Sciatic nerve (tissue), 2 donors: ENCODE data around the gene NOXA1. TPM values are rescaled to one million over a fixed set of nuclear protein-coding genes. Genes with fewer than 3 reads are reported as not detected.
"Not testable (repeated sequence)": the region's sequence is repeated elsewhere in the genome, so short reads cannot be mapped to it uniquely, and the experiment has no call there.

Source experiments
- ATAC-seq: fragments of 200-7000 bp; cut with Tn5 transposase; one replicate; pipeline ENCODE4 v1.9.1; 2020; ENCODE audit warnings: mild to moderate bottlenecking, moderate library complexity
- DNase-seq: peaks from one replicate; pipeline ENCODE4 v3.0.0-alpha.2; 2020; ENCODE audit warnings: low spot score
- intact Hi-C: fragments of 100-400 bp; cut with DNase I; formaldehyde crosslinking; loops from one replicate; pipeline ENCODE4 v1.14.2; 2022
- total RNA-seq: library from RNA; stranded (reverse); fragmentation: NEBNext Ultra II Directional; extraction: Animal tissue kit (Norgen Biotek cat#: 25700); gene quantifications from one replicate; pipeline ENCODE4 v1.2.1, GENCODE V29; 2021
- donor health status: DM: no; HTN: no; CAD: no.
- donor health status: DM: no; HTN: no; CAD: no.

Gene NOXA1
- total RNA-seq, 1 donor from 2014 or later: 7.4 TPM

DNA sequence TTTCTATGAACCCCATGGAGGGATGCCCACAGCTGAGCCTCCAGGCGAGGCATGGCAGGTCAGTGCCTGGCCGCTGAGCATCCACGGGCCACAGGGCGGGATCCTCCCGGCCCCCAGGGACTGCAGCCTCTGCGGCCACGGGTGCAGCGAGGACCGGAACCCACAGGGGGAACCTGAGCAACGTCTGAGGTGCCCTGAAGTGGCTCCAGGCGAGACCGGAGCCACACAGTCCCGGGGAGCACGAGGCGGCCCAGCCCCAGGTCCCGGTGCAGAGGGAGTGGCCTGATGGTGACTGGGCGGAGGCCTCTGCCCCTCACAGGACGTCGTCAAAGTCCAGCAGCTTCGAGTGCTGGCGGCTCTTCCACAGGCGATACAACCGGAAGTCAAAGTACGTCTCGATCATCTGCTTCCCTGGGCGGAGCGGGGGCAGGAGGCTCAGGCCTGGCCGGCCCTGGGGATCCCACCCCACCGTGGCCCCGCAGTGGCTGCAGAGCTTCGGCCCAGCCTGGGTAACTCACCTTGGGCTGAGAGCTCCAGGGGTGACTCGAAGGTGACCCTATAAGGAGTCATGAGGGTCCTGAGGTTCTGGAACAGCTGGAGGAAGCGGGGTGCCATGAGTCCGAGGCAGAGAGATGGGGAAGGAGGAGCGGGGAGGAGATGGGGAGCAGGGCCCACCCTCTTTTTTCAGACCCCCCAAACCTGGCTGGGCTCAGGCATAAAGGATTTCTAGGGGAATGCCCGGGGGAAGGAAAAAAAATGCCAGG lies 26.1 kb downstream of the NOXA1 start:
- intact Hi-C loops: no loop called here
- ATAC-seq: no peak
- no peak for DNase-seq

DNA sequence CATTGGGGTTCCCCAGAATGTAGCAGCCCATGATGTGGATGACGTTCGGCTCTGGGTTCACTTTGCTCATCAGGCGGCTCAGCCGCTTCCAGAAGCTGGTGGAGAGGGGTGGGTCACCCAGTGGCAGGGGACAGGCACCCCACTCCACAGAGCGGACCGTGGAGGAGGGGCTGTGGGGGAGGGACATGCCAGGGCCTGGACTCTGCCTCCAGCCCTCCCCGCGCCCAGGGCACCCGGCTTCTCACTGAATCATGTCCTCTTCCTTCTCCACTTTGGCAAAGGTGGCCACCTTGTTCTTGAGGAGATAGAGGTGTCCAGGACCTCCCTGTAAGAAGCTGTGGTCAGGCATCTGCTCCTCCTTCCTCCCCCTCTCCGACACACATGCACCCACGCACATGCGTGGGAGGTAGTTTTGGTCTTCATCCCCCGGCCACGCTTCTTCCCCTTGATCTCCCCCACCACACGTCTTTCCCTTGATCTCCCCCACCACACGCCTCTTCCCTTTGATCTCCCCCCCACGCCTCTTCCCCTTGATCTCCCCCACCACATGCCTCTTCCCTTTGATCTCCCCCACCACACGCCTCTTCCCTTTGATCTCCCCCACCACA lies 26.8 kb downstream of the NOXA1 start:
- DNase-seq (no peak), ATAC-seq (no peak)
- intact Hi-C loops: no loop called here

GRCh38 chr9:137450539-137451222 lies 27.5 kb downstream of the NOXA1 start:
- DNase-seq, intact Hi-C loops, ATAC-seq: not testable (repeated sequence)

DNA sequence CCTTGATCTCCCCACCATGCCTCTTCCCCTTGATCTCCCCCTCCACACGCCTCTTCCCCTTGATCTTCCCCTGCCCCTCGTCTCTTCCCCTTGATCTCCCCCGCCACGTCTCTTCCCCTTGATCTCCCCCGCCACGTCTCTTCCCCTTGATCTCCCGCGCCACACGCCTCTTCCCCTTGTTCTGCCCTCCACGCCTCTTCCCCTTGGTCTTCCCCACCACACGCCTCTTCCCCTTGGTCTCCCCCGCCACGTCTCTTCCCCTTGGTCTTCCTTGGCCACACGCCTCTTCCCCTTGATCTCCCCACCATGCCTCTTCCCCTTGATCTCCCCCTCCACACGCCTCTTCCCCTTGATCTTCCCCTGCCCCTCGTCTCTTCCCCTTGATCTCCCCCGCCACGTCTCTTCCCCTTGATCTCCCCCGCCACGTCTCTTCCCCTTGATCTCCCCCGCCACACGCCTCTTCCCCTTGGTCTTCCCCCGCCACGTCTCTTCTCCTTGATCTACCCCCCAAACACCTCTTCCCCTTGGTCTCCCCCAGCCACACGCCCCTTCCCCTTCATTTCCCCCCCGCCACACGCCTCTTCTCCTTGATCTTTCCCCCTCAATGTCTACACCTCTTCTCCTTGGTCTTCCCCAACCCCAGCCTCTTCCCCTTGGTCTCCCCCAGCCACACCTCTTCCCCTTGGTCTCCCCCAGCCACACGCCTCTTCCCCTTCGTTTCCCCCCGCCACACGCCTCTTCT lies 28.2 kb downstream of the NOXA1 start:
- ATAC-seq, intact Hi-C loops, DNase-seq: not testable (repeated sequence)

DNA sequence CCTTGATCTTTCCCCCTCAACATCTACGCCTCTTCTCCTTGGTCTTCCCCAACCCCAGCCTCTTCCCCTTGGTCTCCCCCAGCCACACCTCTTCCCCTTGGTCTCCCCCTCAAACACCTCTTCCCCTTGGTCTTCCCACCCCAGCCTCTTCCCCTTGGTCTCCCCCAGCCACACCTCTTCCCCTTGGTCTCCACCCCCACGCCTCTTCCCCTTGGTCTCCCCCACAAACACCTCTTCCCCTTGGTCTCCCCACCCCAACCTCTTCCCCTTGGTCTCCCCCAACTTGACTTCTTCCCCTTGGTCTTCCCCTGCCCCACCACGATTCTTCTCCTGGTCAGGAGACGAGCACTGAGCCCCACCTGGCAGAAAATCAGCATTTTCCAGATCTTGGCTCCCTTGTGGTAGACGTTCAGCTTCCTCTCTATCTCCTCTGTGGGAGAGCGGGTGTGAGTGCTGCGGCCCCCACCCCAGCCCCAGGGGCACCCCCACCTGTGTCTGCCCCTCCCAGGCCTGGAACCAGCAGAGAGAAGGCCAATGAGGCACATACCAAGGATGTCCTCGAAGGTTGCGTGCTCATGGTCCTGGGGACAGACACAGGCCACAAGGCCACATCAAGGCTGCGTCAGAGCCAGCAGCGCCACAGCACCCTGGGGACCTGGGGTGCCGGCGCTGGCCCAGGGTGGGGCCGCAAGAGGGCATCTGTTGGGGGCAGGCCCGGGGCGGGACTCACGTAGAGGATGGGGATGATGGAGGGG lies 29.0 kb downstream of the NOXA1 start:
- ATAC-seq (no peak), DNase-seq (no peak)
- intact Hi-C loops: no loop called here

DNA sequence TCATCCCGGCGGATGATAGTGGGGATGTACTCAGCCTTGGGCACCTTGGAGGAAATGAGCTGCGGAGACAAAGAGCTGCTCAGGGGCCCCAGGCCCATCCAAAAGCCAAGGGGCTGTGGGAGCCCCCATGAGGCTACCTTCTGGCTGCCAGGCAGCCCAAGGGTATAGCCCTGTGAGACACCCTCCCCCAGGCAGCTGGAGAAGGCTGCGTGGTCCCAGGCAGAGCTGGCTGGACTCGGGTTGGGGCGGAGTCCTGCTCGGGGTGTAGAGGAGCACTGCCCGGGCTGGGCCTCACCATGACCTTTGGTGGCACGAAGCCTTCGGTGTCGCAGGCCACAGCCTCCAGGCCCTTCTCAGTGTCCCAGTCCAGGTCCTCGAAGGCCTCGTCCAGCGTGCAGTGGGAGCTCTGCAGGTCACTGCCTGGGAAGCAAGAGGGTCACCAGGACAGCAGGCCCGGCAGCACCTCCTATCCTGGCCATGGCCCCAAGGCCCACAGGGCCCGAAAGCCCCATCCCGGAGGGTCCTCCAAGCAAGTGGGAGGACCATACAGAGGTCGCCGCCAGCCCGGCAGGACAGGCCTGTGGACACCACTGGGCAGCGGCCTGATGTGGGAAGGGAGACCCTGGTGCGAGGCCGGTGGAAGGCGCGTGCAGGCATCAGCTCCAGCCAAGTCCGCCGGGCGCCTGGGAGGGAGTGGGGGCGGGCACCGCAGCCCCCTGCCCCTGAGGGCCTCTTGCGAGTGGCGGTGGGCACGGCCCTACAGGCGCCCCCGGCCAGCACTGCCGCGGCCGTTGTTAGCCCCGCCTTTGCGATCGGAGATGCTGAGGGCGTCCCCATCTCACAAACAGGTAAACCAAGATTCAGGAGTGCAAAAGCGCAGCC lies 29.8 kb downstream of the NOXA1 start:
- intact Hi-C loops: no loop called here
- peak; percentile 76 for DNase-seq
- ATAC-seq: no peak

DNA sequence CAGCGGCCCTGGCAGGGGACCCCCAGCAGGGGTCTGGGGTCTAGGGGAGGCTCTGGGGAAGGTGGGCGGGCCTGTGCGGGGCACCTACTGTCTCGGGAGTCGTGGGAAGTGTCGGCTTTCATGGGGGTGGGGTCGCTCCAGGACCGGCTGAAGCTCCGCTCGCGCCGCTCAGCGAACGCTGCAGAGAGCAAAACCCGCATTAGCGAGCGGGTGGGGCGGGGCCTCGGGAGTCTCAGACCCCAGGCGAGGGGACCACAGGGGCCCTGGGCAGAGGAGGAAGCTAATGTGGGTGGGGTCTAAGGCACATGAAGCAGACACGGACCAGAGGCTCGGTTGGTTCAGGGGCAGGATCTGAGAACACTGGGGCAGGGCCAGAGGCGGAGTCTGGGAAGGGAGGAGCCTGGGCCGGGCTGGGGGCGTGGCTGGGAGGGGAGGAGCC lies 30.5 kb downstream of the NOXA1 start:
- DNase-seq: peak; percentile 89
- intact Hi-C loops: no loop called here
- ATAC-seq: peak; percentile 72

- DNase-seq: peak; percentile 90
These were observed 31.0 kb downstream of the NOXA1 start for GRCh38 chr9:137454145-137454596.

GRCh38 chr9:137454597-137455358 lies 31.6 kb downstream of the NOXA1 start:
- intact Hi-C loops: no loop called here
- ATAC-seq (peak; percentile 49), DNase-seq (peak; percentile 78)

More at GRCh38 chr9:137454145-137454596, 31.0 kb downstream of the NOXA1 start:
- intact Hi-C loops: no loop called here
- peak; percentile 59 for ATAC-seq

DNA sequence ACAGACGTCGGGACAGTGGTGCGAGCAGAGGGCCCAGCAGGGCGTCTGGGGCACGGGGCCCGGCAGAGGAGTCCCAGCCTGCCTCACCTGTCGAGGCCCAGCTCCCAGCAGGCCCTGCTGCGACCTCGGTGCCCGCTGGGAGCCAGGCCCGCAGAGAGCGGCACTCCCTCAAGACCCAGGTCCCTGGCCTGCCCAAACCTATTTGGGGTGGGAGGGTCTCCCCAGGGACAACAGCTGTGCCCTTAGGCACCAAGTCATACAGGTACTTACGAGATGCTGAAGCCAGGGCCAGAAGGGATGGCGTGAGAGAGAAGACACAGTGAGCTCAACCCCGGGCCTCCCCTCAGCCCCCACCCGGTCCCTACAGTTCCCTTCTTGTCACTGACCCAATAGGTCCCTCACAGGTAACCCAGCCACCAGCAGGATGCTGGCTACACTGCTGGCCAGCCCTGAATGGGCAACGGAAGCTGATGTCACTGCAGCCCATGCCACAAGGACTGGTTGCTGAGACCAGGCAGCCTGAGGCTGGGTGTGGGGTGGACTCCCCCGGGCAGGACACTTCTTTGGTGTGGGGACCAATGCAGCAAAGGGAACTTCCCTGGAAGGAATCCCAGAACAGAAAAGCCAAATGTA lies 32.3 kb downstream of the NOXA1 start:
- ATAC-seq: no peak

GRCh38 chr9:137456061-137456863 lies 33.1 kb downstream of the NOXA1 start:
- peak; percentile 57 for DNase-seq
- intact Hi-C loops: no loop called here
- ATAC-seq: peak; percentile 1

More for the DNA sequence above, 32.3 kb downstream of the NOXA1 start:
- peak; percentile 60 for DNase-seq
- intact Hi-C loops: no loop called here

DNA sequence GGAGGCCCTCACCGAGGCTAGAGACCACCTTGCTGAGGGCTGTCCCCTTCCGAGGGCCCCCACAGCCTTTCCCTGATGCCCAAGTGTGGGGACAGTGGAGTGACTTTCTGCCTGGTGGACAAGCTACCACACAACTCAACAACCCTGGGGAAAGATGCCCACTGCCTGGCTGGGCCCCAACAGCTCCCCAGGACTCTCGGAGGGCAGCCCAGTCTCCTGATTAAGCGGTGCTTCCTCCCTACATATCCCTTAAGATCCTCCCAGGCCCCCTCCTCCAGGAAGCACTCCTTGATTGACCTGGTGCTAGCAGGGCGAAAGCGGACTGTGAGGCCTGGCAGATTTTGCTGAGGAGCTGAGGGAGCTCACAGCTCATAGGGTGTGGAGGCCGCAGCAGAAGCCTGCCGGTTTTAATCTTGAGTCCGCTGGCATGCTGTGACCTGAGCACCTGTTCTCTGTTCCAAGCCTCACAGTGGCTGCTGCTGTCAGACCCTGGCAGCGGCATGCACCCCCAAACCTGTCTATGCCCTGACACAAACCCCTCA lies 33.7 kb downstream of the NOXA1 start:
- DNase-seq: peak; percentile 62
- no peak for ATAC-seq

GRCh38 chr9:137457406-137458193 lies 34.4 kb downstream of the NOXA1 start:
- DNase-seq (peak; percentile 63), ATAC-seq (no peak)

More for the DNA sequence above, 33.7 kb downstream of the NOXA1 start:
- intact Hi-C loops: no loop called here

More at GRCh38 chr9:137457406-137458193, 34.4 kb downstream of the NOXA1 start:
- intact Hi-C loops: no loop called here
